Spinal cord (tissue), 10 donors: ENCODE measurements around the gene ANKRD53. TPM values are rescaled to one million over a fixed set of nuclear protein-coding genes. Genes with fewer than 3 reads are reported as not detected.

ENCODE experiments used
- DNase-seq, 6 donors: peaks; one replicate each; pipeline versions ENCODE4 v3.0.0 to v3.0.0-alpha.2; 2013 to 2015; ENCODE audit warnings: low spot score in 6 of 6, low read depth in 4 of 6
- H3K27ac ChIP-seq: one replicate; pipeline ENCODE4 v1.5.1; 2013; ENCODE audit warnings: low read depth, low read length, control low read depth
- H3K27me3 ChIP-seq: one replicate; pipeline ENCODE4 v1.6.1; 2013; ENCODE audit warnings: low read length; ENCODE audit not compliant: control insufficient read depth, insufficient read depth
- H3K36me3 ChIP-seq: one replicate; pipeline ENCODE4 v1.6.1; 2013; ENCODE audit warnings: low read length; ENCODE audit not compliant: control insufficient read depth, insufficient read depth
- H3K4me1 ChIP-seq: one replicate; pipeline ENCODE4 v1.6.1; 2013; ENCODE audit warnings: low read length; ENCODE audit not compliant: control insufficient read depth, insufficient read depth
- H3K4me3 ChIP-seq: one replicate; pipeline ENCODE4 v1.5.1; 2013; ENCODE audit warnings: low read depth, low read length, control low read depth
- H3K9me3 ChIP-seq: one replicate; pipeline ENCODE4 v1.6.1; 2013; ENCODE audit warnings: low read length; ENCODE audit not compliant: control insufficient read depth, insufficient read depth
- WGBS: methylation state at CpG from one replicate; pipeline ENCODE4 v1.1.5; 2013; ENCODE audit warnings: missing lambda C conversion rate; ENCODE audit not compliant: insufficient coverage; 5-methylcytosine and 5-hydroxymethylcytosine counted together
- long read RNA-seq, 4 donors: transcript quantifications; one replicate each; lab custom pipeline, GENCODE V29; 2026
- polyA plus RNA-seq, 2 donors: library from polyadenylated mRNA; unstranded; fragments of 120-200 nt; gene quantifications; one replicate each; pipeline ENCODE4 v1.2.1, GENCODE V29; 2013; ENCODE audit not compliant: insufficient read length in 2 of 2
- total RNA-seq, 2 donors: library from RNA; depleted of rRNA in 1 of 2; stranded (reverse); fragments of 120-200 nt in 1 of 2; fragments of >200 nt in 1 of 2; gene quantifications; one replicate each; pipeline versions ENCODE4 v1.2.3 to v1.2.4, GENCODE V29; 2013 to 2014
- donor health status: healthy.

Gene ANKRD53
- total RNA-seq: 1 to 10 TPM in 1 of 2 donors, under 1 TPM in 1; 0.69 to 2.5 TPM
- polyA plus RNA-seq: 1 to 10 TPM; 4.9 to 6.8 TPM
- long read RNA-seq, donor 1: 0 reads
- long read RNA-seq, donor 2: 0 reads
- long read RNA-seq, donor 3: 0 reads
- long read RNA-seq, donor 4, partial matches to known transcripts: 0 of 1 reads
- long read RNA-seq, donor 4, other reads (novel, unspliced or antisense): 0 of 1 reads

GRCh38 chr2:70978341-70979179 is at the start of gene ANKRD53:
Gene ANKRD53, plus strand, starts transcription at chr2:70978630. Its CDS starts 16 bp downstream, at chr2:70978646.
- peaks cover 12% of the 10 kb centered on the region for H3K36me3 ChIP-seq
- DNase-seq: peak in 2 of 6 donors; percentile 46 to 66
- no peaks in the 10 kb centered on the region for H3K9me3 ChIP-seq
- peak within 1 kb of the TSS; percentile 61 for H3K4me3 ChIP-seq
- WGBS: 2% methylated on average over 67 of the region's 67 CpGs
- H3K27me3 ChIP-seq: no peaks in the 10 kb centered on the region
- peak within 1 kb of the TSS; percentile 83 for H3K27ac ChIP-seq
- peaks cover 16% of the 10 kb centered on the region for H3K4me1 ChIP-seq

- peaks cover 4% of the 10 kb centered on the region for H3K36me3 ChIP-seq
- peaks cover 4% of the 10 kb centered on the region for H3K27me3 ChIP-seq
- no peak overlapping the region for H3K27ac ChIP-seq
- H3K4me1 ChIP-seq: no peaks in the 10 kb centered on the region
- no peak overlapping the region for H3K4me3 ChIP-seq
- DNase-seq: no peak
- 100% methylated on average over 1 of the region's 4 CpGs for WGBS
- no peaks in the 10 kb centered on the region for H3K9me3 ChIP-seq
Observed at GRCh38 chr2:70930371-70931329, 47.8 kb upstream of the ANKRD53 start.

- Histone ChIP-seq H3K4me3 (no peak overlapping the region), H3K9me3 (no peaks in the 10 kb centered on the region), H3K27me3 (no peaks in the 10 kb centered on the region), H3K36me3 (peaks cover 4% of the 10 kb centered on the region), H3K27ac (no peak overlapping the region), H3K4me1 (no peaks in the 10 kb centered on the region)
- DNase-seq: peak in 1 of 6 donors; percentile 9
- 63% methylated on average over 7 of the region's 9 CpGs for WGBS
Observed at GRCh38 chr2:70931376-70932000, 46.9 kb upstream of the ANKRD53 start.

- no peak overlapping the region for H3K27ac ChIP-seq
- H3K36me3 ChIP-seq: peaks cover 4% of the 10 kb centered on the region
- H3K9me3 ChIP-seq: no peaks in the 10 kb centered on the region
- H3K4me3 ChIP-seq: no peak overlapping the region
- no peak for DNase-seq
- WGBS: 89% methylated on average over 21 of the region's 21 CpGs
- H3K27me3 ChIP-seq: no peaks in the 10 kb centered on the region
- H3K4me1 ChIP-seq: no peaks in the 10 kb centered on the region
Observed at GRCh38 chr2:70932631-70933230, 45.7 kb upstream of the ANKRD53 start.

- Histone ChIP-seq H3K36me3 (peaks cover 4% of the 10 kb centered on the region), H3K4me3 (no peak overlapping the region), H3K9me3 (no peaks in the 10 kb centered on the region), H3K27me3 (peaks cover 19% of the 10 kb centered on the region), H3K27ac (no peak overlapping the region), H3K4me1 (no peaks in the 10 kb centered on the region)
- no peak for DNase-seq
- no CpG with 5 or more reads among the region's 1 CpG for WGBS
Observed at GRCh38 chr2:70934981-70935380, 43.4 kb upstream of the ANKRD53 start.

- Histone ChIP-seq H3K36me3 (peaks cover 4% of the 10 kb centered on the region), H3K27ac (no peak within 1 kb of the TSS), H3K9me3 (no peaks in the 10 kb centered on the region), H3K4me3 (no peak within 1 kb of the TSS), H3K4me1 (no peaks in the 10 kb centered on the region), H3K27me3 (peaks cover 21% of the 10 kb centered on the region)
- DNase-seq: no peak
- 43% methylated on average over 6 of the region's 14 CpGs for WGBS
Observed at GRCh38 chr2:70935468-70936164, 42.8 kb upstream of the ANKRD53 start, which contains the start of gene ATP6V1B1. Gene ATP6V1B1, plus strand, starts transcription at chr2:70935900. Its CDS starts 55 bp downstream, at chr2:70935955.

GRCh38 chr2:70936165-70936978 is 42.1 kb upstream of the ANKRD53 start:
- H3K27ac ChIP-seq: no peak overlapping the region
- peaks cover 4% of the 10 kb centered on the region for H3K36me3 ChIP-seq
- H3K27me3 ChIP-seq: peaks cover 21% of the 10 kb centered on the region
- no peaks in the 10 kb centered on the region for H3K4me1 ChIP-seq
- WGBS: 83% methylated on average over 10 of the region's 10 CpGs
- DNase-seq: no peak
- H3K4me3 ChIP-seq: no peak overlapping the region
- H3K9me3 ChIP-seq: no peaks in the 10 kb centered on the region
